Activated CD4-positive, CD25-positive, alpha-beta regulatory T cell treated with anti-CD3 and anti-CD28 coated beads, Interleukin-2, amount 50 U/mL, for 16 hours (primary cell): ENCODE results near the gene AGK.
"Not testable (repeated sequence)": the region's sequence is repeated elsewhere in the genome, so short reads cannot be mapped to it uniquely, and the experiment has no call there.

Experiments used
- DNase-seq: peaks from one replicate; pipeline ENCODE4 v3.0.0-alpha.2; 2020; ENCODE audit warnings: low read depth, low spot score

AGK gene

GRCh38 chr7:141557360-141557759, 6.2 kb downstream of the AGK start:
- no peak for DNase-seq

- not testable (repeated sequence) for DNase-seq
These were observed 6.8 kb downstream of the AGK start for GRCh38 chr7:141557831-141558531.

DNA sequence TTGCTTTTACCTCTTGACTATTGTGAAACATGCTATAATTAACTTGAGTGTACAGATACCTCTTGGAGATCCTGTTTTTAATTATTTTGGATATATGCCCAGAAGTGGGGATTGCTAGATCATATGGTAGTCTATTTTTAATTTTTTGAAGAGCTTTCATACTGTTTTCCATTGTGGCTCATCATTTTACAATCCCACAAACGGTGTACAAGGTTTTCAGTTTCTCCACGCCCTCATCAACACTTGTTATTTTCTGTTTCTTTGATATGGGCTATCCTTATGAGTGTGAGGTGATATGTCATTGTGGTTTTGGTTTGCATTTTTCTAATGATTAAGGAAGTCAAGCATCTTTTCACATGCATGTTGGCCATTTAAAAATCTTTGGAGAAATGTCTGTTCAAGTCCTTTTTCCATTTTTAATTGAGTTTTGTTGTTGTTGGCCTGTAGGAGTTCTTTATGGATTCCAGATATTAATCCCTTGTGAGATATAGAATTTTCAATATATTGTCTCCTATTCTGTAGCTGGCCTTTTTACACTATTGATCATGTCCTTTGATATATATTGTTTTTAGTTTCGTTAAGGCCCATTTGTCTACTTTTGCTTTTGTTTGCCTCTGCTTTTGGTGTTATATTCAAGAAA, 7.5 kb downstream of the AGK start:
- DNase-seq, result no peak

DNA sequence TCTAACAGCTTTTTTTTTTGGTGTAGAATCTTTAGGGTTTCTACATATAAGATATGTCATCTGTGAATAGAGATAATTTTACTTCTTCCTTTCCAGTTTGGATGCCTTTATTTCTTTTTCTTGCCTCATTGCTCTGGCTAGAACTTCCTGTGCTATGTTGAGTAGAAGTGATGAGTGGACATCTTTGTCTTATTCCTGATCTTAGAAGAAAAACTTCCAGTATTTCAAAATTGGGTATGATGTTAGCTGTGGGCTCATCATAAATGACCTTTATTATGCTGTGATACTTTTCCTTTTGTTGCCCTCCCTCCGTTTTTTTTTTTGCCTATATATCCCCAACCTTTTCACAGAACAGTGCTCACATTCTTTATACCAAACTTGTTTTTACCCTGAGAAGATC, 8.8 kb downstream of the AGK start:
- no peak for DNase-seq

DNA sequence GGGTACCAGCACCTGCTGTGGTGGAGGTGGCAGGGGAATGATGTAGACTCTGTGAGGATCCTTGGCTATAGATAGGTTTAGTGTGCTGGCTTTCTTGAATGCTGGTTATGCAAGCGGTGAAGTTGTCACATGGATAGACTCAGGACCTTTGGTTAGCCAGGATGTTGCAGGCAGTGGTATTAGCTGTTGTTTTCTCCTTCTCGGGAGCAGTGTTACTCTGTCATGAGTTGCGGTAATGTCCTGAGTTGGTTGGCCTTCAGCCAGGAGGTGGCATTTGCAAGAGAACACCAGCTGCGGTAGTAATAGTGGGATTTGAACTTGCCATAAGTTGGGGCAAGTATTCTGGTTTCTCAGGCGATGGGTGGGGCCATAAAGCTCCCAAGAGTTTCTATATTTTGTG, 10.8 kb downstream of the AGK start:
- DNase-seq, result no peak

GRCh38 chr7:141562543-141562942, 11.3 kb downstream of the AGK start:
- no peak for DNase-seq

GRCh38 chr7:141562972-141563371, 11.8 kb downstream of the AGK start:
- DNase-seq, result no peak

GRCh38 chr7:141563956-141564623, 12.9 kb downstream of the AGK start:
- DNase-seq, result no peak

GRCh38 chr7:141567432-141567831, 16.2 kb downstream of the AGK start:
- DNase-seq, result no peak

- no peak for DNase-seq
These were observed 17.0 kb downstream of the AGK start for GRCh38 chr7:141568227-141568626.

DNA sequence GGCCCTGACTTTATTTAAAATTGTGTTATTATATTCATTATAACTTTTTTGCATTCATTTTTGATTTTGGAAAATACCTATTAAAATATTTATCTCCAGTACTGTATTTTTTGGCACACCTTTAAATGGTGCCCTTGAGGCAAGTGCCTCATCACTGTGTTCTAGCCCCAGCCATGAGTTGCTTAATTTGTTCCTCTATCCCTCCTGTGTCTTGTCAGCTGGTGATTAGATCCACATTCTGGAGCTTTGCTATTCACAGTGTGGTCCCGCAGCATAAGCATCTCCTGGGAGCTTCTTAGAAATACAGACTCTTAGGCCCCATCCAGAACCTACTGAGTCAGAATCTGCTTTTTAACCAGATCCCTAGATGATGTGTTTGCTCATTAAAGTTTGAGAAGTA, 19.8 kb downstream of the AGK start:
- no peak for DNase-seq

- DNase-seq, result no peak
These were observed 21.0 kb downstream of the AGK start for GRCh38 chr7:141572175-141572574.

- no peak for DNase-seq
These were observed 22.3 kb downstream of the AGK start for GRCh38 chr7:141573511-141573910.

DNA sequence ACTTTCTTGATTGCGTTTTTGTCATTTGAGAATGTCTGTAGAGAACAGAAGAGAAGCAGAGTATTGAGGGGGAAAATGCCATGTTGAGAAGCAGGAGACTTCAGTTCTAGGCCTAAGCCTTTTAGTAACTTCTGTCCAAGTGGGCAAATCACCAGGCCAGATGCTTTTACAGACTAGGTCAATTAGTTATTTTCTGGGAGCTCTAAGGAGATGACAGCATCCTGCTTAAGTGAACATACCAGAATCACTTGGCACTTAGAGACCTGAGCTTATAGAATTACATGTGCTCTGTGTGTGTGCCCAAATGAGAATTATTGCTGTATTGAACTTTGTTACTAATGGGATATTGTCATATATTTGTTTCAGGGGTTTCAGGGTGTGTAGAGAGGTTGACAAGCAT, 24.0 kb downstream of the AGK start:
- no peak for DNase-seq

- DNase-seq, result no peak
These were observed 24.6 kb downstream of the AGK start for GRCh38 chr7:141575654-141576448.

DNA sequence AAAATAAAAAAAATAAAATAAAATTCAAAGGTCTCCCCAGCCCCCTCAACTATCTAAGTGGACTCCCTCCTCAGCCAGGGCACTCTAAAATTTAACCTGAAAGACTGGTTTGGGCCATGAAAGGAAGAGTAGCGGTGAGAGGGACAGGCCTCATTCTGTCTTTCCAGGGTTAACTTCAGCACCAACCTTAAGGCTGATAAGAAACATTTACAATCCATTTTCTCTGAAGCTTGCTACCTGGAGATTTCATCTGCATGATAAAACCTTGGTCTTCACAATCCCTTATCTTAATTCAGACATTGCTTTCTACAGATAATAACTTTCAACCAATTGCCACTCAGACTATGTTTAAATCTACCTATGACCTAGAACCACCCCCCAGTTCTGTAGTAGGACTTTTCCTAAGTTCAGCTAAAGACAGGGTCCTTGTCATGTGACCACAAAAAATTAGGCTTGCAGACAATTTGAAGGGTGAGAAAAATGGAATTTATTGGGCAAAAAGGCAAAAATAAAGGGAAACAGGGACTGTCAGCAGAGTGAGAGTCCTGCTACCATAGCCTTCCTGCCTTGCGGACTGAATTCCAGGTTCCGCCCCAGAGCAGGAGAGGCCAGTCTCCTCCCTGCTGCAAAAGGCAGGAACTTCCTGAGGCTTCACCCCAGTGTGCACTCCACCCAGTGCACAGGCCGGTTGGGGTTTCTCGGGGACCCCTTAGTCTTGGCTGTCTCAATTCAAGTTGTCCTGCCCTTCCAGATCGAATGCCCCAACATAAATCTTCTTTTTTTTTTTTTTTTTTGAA, 26.0 kb downstream of the AGK start:
- no peak for DNase-seq

- not testable (repeated sequence) for DNase-seq
These were observed 28.7 kb downstream of the AGK start for GRCh38 chr7:141579953-141580352.

- not testable (repeated sequence) for DNase-seq
These were observed 30.9 kb downstream of the AGK start for GRCh38 chr7:141582063-141582462.

DNA sequence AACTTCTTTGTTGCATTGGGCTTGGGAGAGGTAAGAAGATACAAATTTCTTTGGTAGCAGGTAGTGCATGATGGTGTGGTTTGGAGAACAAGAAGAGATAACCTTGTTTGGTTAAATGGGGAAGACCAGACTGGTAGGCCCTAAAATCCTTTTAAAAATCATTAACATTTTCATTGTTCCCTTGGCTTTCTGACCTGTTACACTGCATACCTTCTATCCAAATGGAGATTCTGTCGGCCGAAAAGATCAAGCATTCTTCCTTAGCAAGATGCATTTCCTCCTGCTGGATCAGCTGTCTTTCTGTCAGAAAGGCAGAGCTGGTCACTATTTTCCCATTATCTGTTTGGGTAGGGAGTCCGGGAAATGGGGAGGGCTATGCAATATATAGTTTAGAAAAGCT, 33.7 kb downstream of the AGK start:
- no peak for DNase-seq

- no peak for DNase-seq
These were observed 34.6 kb downstream of the AGK start for GRCh38 chr7:141585592-141586510.
